Mammary epithelial cell (primary cell): ENCODE data around the gene TNPO2.
"Not testable (repeated sequence)": the region's sequence is repeated elsewhere in the genome, so short reads cannot be mapped to it uniquely, and the experiment has no call there.

Experiments used
- CTCF ChIP-seq, 2 donors: IDR thresholded peaks in 1 of 2; conservative IDR thresholded peaks in 1 of 2; 2 replicates each; pipeline ENCODE4 v1.5.1; 2011 to 2012; ENCODE audit warnings: inconsistent platforms in 2 of 2, low read length in 2 of 2, mild to moderate bottlenecking in 2 of 2, control low read depth in 1 of 2, low read depth in 1 of 2; ENCODE audit not compliant: insufficient read depth in 1 of 2; ENCODE audit errors: extremely low read depth in 1 of 2
- EZH2 ChIP-seq: IDR thresholded peaks from 2 replicates; pipeline ENCODE4 v1.6.1; 2012; ENCODE audit warnings: low read length, inconsistent platforms, borderline replicate concordance

- TF ChIP-seq CTCF (conservative IDR thresholded peaks at IDR 0.05 in 1 of 2, IDR thresholded peaks at IDR 0.05 in 1 of 2; ENCODE audit: extremely low read depth in 1 of 2, insufficient read depth in 1 of 2, low read depth in 1 of 2, low read length in 2 of 2); EZH2: not testable (repeated sequence)
Observed at GRCh38 chr19:12678039-12678438, 45.7 kb downstream of the TNPO2 start.
